Mammary epithelial cell (primary cell): Measurements from ENCODE around the gene TMEM134.

Experiments used
- EZH2 ChIP-seq: IDR thresholded peaks from 2 replicates; pipeline ENCODE4 v1.6.1; 2012; ENCODE audit warnings: low read length, inconsistent platforms, borderline replicate concordance
- TF ChIP-seq, protein P1 (sequence below), 2 donors: IDR thresholded peaks in 1 of 2; conservative IDR thresholded peaks in 1 of 2; 2 replicates each; pipeline ENCODE4 v1.5.1; 2011 to 2012; ENCODE audit warnings: inconsistent platforms in 2 of 2, low read length in 2 of 2, mild to moderate bottlenecking in 2 of 2, control low read depth in 1 of 2, low read depth in 1 of 2; ENCODE audit not compliant: insufficient read depth in 1 of 2; ENCODE audit errors: extremely low read depth in 1 of 2

DNA sequence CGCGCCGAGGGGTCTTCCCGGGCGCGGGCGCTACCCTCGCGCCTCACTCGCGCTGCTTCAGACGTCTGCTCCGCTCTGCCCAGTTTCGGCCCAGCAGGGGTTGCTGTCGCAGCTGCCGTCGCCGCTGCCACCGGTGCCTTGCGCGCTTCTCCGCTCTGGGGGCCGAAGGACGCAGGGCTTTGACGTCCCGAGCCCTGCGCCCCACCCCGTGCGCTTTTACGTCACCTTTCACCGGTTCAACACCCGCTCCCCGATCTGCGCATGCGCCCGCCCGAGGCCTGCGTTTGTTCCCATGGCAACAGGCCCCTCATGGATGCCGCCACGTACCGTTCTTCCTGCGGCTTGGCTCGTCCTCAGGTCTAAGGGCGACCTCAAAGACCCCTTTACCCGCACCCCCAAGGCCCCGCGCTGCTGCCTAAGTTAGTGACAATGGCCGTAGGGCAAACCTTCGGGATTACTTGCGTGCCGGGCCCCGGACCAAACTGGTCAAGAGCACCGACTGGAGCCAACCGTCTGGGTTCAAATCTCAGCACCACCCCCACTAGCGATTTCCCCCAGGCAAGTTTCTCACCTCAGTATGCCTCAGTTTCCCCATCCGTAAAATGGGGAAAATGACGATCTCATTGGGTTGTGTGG is 39.6 kb upstream of the TMEM134 start:
- TF ChIP-seq, protein P1, sequence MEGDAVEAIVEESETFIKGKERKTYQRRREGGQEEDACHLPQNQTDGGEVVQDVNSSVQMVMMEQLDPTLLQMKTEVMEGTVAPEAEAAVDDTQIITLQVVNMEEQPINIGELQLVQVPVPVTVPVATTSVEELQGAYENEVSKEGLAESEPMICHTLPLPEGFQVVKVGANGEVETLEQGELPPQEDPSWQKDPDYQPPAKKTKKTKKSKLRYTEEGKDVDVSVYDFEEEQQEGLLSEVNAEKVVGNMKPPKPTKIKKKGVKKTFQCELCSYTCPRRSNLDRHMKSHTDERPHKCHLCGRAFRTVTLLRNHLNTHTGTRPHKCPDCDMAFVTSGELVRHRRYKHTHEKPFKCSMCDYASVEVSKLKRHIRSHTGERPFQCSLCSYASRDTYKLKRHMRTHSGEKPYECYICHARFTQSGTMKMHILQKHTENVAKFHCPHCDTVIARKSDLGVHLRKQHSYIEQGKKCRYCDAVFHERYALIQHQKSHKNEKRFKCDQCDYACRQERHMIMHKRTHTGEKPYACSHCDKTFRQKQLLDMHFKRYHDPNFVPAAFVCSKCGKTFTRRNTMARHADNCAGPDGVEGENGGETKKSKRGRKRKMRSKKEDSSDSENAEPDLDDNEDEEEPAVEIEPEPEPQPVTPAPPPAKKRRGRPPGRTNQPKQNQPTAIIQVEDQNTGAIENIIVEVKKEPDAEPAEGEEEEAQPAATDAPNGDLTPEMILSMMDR (conservative IDR thresholded peaks at IDR 0.05 in 1 of 2, IDR thresholded peaks at IDR 0.05 in 1 of 2; ENCODE audit: extremely low read depth in 1 of 2, insufficient read depth in 1 of 2, low read depth in 1 of 2, low read length in 2 of 2) = no peak
- TF ChIP-seq EZH2 = no peak
